Measurements from ENCODE around the gene GEMIN2. TPM values are rescaled to one million over a fixed set of nuclear protein-coding genes. Genes with fewer than 3 reads are reported as not detected.
"Not testable (repeated sequence)": the region's sequence is repeated elsewhere in the genome, so short reads cannot be mapped to it uniquely, and the experiment has no call there.

GEMIN2 gene
- total RNA-seq, 1 donor from 2014 or later, result 65.5 TPM

GRCh38 chr14:39109893-39110715, 4.0 kb upstream of the GEMIN2 start:
- no peak for DNase-seq (ENCODE audit: low spot score)

- no peak for DNase-seq (ENCODE audit: low spot score)
Observed at GRCh38 chr14:39113685-39114072, 444 bp upstream of the GEMIN2 start.

GRCh38 chr14:39122330-39123138, 8.4 kb downstream of the GEMIN2 start:
- DNase-seq (ENCODE audit: low spot score), result no peak

- not testable (repeated sequence) for DNase-seq (ENCODE audit: low spot score)
Observed at GRCh38 chr14:39137835-39138234, 23.7 kb downstream of the GEMIN2 start.

- peak; percentile 7 for DNase-seq (ENCODE audit: low spot score)
Observed at GRCh38 chr14:39138440-39138839, 24.3 kb downstream of the GEMIN2 start.

- no peak for DNase-seq (ENCODE audit: low spot score)
Observed at GRCh38 chr14:39140170-39140569, 26.0 kb downstream of the GEMIN2 start.

GRCh38 chr14:39141623-39142022, 27.5 kb downstream of the GEMIN2 start:
- DNase-seq (ENCODE audit: low spot score), result not testable (repeated sequence)

GRCh38 chr14:39143226-39143625, 29.1 kb downstream of the GEMIN2 start:
- DNase-seq (ENCODE audit: low spot score), result not testable (repeated sequence)

- no peak for DNase-seq (ENCODE audit: low spot score)
Observed at GRCh38 chr14:39145266-39145966, 31.3 kb downstream of the GEMIN2 start.

- no peak for DNase-seq (ENCODE audit: low spot score)
Observed at GRCh38 chr14:39154594-39155189, 40.6 kb downstream of the GEMIN2 start.

GRCh38 chr14:39157491-39157890, 43.4 kb downstream of the GEMIN2 start:
- no peak for DNase-seq (ENCODE audit: low spot score)

- no peak for DNase-seq (ENCODE audit: low spot score)
Observed at GRCh38 chr14:39158222-39158858, 44.2 kb downstream of the GEMIN2 start.

GRCh38 chr14:39160494-39160893, 46.4 kb downstream of the GEMIN2 start:
- DNase-seq (ENCODE audit: low spot score), result no peak

GRCh38 chr14:39167797-39168320, 53.7 kb downstream of the GEMIN2 start:
- not testable (repeated sequence) for DNase-seq (ENCODE audit: low spot score)

GRCh38 chr14:39168591-39168990, 54.5 kb downstream of the GEMIN2 start:
- DNase-seq (ENCODE audit: low spot score), result no peak

- peak; percentile 10 for DNase-seq (ENCODE audit: low spot score)
Observed at GRCh38 chr14:39169541-39169900, 55.4 kb downstream of the GEMIN2 start.

GRCh38 chr14:39173198-39173597, 59.1 kb downstream of the GEMIN2 start:
- DNase-seq (ENCODE audit: low spot score), result no peak

- peak; percentile 100 for DNase-seq (ENCODE audit: low spot score)
Observed at GRCh38 chr14:39174560-39175444, 60.7 kb downstream of the GEMIN2 start, which contains the start of gene PNN. Gene PNN (plus strand): TSS chr14:39175254. CDS start chr14:39175280, 26 bp downstream.

GRCh38 chr14:39175445-39176262, 61.5 kb downstream of the GEMIN2 start:
- no peak for DNase-seq (ENCODE audit: low spot score)
